ENCODE results near the gene IGHMBP2.
"Not testable (repeated sequence)": the region's sequence is repeated elsewhere in the genome, so short reads cannot be mapped to it uniquely, and the experiment has no call there.

The IGHMBP2 gene

GRCh38 chr11:68973219-68973618 is 69.5 kb downstream of the IGHMBP2 start:
- TF ChIP-seq CTCF (IDR thresholded peaks at IDR 0.05; ENCODE audit: control extremely low read depth, extremely low read depth, low read depth, missing control alignments): no peak
- ChIA-PET CTCF (interaction anchor here (0.6 to 1.1 kb wide), 2 partner anchors 17 to 1445 kb away, joined by 3 read pairs; no protein-coding TSS in a partner anchor), POLR2A (no interaction called here)
- DNase-seq (ENCODE audit: extremely low spot score): no peak

DNA sequence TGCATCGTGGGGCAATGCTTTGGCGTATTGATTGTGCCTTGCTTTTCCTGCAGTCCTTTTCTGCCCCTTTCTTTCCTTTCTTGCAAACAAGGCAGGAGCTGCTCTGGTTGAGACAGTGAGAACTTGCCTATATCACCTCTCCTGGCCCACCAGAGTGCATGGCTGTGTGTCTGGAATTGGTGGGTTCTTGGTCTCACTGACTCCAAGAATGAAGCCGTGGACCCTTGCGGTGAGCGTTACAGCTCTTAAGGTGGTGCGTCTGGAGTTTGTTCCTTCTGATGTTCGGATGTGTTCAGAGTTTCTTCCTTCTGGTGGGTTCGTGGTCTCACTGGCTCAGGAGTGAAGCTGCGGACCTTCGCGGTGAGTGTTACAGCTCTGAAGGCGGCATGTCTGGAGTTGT is 70.0 kb downstream of the IGHMBP2 start:
- DNase-seq (ENCODE audit: extremely low spot score); POLR2A ChIA-PET: not testable (repeated sequence)
- CTCF ChIA-PET: interaction anchor here (0.6 to 1.1 kb wide), 2 partner anchors 18 to 1444 kb away, joined by 3 read pairs; no protein-coding TSS in a partner anchor

- CTCF ChIA-PET: no interaction called here
- no peak for TF ChIP-seq CTCF (IDR thresholded peaks at IDR 0.05; ENCODE audit: control extremely low read depth, extremely low read depth, low read depth, missing control alignments)
- no peak for DNase-seq (ENCODE audit: extremely low spot score)
- POLR2A ChIA-PET: no interaction called here
Measured at GRCh38 chr11:68974421-68975194, 70.9 kb downstream of the IGHMBP2 start.

- POLR2A ChIA-PET: no interaction called here
- CTCF ChIA-PET: no interaction called here
Measured at GRCh38 chr11:68976095-68976494, 72.4 kb downstream of the IGHMBP2 start.

GRCh38 chr11:68976563-68976962 is 72.9 kb downstream of the IGHMBP2 start:
- no peak for DNase-seq (ENCODE audit: extremely low spot score)
- no peak for TF ChIP-seq CTCF (IDR thresholded peaks at IDR 0.05; ENCODE audit: control extremely low read depth, extremely low read depth, low read depth, missing control alignments)
- ChIA-PET POLR2A (no interaction called here), CTCF (no interaction called here)

More at GRCh38 chr11:68976095-68976494, 72.4 kb downstream of the IGHMBP2 start:
- no peak for TF ChIP-seq CTCF (IDR thresholded peaks at IDR 0.05; ENCODE audit: control extremely low read depth, extremely low read depth, low read depth, missing control alignments)
- no peak for DNase-seq (ENCODE audit: extremely low spot score)

- CTCF ChIA-PET: interaction anchor here (1.0 to 2.2 kb wide), 2 partner anchors 11 to 19 kb away, joined by 3 to 9 read pairs; no protein-coding TSS in a partner anchor
Measured at GRCh38 chr11:68977781-68978625, 74.3 kb downstream of the IGHMBP2 start.

More at GRCh38 chr11:68977781-68978625, 74.3 kb downstream of the IGHMBP2 start:
- POLR2A ChIA-PET: no interaction called here
- DNase-seq (ENCODE audit: extremely low spot score): no peak
- TF ChIP-seq CTCF (IDR thresholded peaks at IDR 0.05; ENCODE audit: control extremely low read depth, extremely low read depth, low read depth, missing control alignments): no peak

All from GM10248 (cell line).